Uterus (tissue), 2 donors: ENCODE measurements around the gene BTNL3.

Experiments used
- POLR2A ChIP-seq, 2 donors: fragments of 450-650 bp; IDR thresholded peaks; one replicate each; pipeline ENCODE4 v1.6.1; 2016; ENCODE audit warnings: antibody characterized with exemption in 2 of 2, mild to moderate bottlenecking in 1 of 2, moderate library complexity in 1 of 2
- TF ChIP-seq, protein P1 (sequence below), 4 experiments: fragments of 200-600 bp in 2 of 4; fragments of 450-650 bp in 2 of 4; sonication (generic) in 2 of 4; IDR thresholded peaks; one replicate each; pipeline ENCODE4 v1.5.1; 2016 to 2019; ENCODE audit warnings: antibody characterized with exemption in 4 of 4, mild to moderate bottlenecking in 2 of 4, moderate library complexity in 1 of 4

DNA sequence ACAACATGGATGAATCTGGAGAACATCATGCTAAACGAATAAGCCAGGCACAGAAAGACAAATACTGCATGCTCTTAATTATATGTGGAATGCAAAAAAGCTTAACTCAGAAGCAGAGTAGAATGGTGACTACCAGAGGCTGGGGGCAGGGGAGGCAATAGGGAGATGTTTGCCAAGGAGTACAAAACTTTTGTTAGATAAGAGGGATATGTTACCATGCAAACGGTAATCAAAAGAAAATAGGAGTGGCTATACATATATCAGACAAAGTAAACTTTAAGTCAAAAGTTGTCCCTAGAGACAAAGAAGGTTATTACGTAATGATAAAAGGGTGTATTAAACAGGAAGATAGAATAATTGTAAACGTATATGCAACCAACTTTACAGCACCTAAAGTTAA lies 17.8 kb upstream of the BTNL3 start:
- TF ChIP-seq, protein P1, sequence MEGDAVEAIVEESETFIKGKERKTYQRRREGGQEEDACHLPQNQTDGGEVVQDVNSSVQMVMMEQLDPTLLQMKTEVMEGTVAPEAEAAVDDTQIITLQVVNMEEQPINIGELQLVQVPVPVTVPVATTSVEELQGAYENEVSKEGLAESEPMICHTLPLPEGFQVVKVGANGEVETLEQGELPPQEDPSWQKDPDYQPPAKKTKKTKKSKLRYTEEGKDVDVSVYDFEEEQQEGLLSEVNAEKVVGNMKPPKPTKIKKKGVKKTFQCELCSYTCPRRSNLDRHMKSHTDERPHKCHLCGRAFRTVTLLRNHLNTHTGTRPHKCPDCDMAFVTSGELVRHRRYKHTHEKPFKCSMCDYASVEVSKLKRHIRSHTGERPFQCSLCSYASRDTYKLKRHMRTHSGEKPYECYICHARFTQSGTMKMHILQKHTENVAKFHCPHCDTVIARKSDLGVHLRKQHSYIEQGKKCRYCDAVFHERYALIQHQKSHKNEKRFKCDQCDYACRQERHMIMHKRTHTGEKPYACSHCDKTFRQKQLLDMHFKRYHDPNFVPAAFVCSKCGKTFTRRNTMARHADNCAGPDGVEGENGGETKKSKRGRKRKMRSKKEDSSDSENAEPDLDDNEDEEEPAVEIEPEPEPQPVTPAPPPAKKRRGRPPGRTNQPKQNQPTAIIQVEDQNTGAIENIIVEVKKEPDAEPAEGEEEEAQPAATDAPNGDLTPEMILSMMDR (IDR thresholded peaks at IDR 0.05) = no peak
- no peak for TF ChIP-seq POLR2A (IDR thresholded peaks at IDR 0.05)
